HG03521 (cell line): Measurements from ENCODE around the gene SYNE3.

Experiments used
- ATAC-seq: cut with Tn5 transposase; IDR thresholded peaks from one replicate; pipeline ENCODE4 v1.9.1; 2021; ENCODE audit warnings: mild to moderate bottlenecking, moderate library complexity; ENCODE audit not compliant: unreplicated experiment

The SYNE3 gene

GRCh38 chr14:95493503-95493902 lies 22.9 kb downstream of the SYNE3 start:
- ATAC-seq = no peak

DNA sequence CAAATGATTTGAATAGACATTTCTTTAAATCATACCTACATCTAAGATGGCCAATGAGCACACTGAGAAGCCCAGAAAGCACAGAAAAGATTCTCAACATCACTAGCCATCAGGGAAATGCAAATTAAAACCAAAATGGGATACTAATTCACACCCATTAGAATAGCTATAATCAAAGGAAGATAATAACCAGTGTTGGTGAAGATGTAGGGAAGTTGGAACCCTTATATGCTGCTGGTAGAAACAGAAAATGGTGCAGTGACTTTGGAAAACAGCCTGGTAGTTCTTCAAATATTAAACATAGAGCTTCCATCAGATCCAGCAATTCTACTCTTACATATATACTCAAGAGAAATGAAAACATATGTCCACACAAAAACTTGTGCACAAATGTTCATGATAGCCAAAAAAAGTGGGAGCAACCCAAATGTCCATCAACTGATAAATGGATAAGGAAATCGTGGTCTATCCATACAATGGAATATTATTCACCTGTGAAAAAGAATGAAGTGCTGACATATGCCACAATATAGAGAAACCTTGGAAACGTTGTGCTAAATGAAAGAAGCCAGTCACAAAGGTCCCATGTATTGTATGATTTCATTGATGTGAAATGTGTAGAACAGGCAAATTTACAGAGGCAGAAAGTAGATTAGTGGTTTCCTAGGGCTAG lies 24.4 kb downstream of the SYNE3 start:
- no peak for ATAC-seq

DNA sequence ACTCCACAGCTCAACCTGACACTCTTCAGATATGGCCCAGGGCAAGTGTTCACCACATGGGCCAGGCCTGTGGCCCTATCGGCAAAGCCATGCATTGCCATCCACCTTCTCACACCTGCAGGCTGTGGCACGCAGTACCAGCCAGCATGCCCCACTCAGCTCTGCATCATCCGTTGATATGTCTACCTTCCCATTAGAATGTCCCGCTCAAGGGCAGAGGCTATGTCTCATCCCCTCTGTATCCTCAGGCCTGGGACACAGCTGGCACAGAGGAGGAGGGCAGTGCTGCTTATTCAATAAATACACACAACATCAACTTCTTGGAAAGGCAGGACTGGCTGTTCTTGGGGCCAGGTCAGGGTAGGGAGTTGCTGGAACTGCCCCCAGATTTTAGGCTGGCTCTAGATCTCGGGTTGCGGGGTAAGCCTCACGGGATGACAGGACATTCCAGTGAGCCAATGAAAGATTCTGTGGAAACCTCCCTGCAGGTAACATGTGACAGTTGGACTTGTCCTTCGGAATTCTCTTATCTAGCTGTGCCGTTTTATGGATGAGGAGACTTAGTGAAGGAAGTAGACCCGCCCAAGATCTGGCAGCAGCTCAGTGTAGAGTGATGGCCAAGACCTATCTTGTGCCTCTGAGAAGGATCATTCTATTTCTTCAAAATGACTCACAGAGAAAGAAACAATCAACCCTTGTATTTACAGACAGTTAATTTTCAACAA lies 25.6 kb downstream of the SYNE3 start:
- ATAC-seq = no peak

- ATAC-seq = no peak
Observed at GRCh38 chr14:95490138-95490509, 26.3 kb downstream of the SYNE3 start.

DNA sequence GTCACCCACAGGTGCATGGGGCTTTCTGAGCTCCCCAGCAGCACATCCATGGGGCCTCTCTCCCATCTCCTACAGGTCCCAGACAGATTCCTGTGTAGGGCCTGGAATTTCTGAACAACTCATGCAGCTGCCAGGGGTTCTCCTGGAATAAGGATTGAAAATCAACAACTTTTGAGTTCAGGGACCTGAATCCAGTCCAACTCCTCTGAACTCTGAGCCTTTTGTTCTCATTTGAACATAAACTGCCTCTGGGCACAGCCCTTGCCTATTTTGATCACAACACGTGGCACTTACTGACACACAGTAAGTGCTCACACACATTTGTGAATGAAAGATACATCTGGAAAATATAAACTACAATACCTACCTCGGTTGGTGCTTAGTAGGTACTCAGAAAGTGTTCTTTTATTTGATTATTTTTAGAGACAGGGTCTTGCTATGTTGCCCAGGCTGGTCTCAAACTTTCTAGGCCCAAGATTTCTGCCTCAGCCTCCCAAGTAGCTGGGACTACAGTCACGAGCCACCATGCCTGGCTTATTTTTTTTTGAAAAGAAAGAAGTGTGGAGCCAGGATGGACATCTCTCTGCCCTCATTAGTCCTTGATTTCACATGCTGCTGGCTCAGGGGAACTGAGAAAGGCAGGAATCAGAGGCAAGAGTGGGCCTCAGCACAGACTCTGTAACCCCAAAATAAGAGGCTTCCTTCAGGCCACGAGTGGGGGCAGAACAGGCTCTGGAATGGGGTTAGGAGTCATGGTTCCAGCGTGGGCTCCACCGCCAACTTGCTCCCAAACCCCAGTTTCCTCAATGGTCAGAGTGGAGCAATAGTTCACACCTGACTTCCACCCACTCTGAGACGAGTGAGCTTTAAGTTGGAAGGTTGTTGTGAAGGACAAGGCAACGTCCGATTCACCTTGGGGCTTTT lies 27.0 kb downstream of the SYNE3 start:
- no peak for ATAC-seq

- ATAC-seq = no peak
Observed at GRCh38 chr14:95488376-95489213, 27.9 kb downstream of the SYNE3 start.

DNA sequence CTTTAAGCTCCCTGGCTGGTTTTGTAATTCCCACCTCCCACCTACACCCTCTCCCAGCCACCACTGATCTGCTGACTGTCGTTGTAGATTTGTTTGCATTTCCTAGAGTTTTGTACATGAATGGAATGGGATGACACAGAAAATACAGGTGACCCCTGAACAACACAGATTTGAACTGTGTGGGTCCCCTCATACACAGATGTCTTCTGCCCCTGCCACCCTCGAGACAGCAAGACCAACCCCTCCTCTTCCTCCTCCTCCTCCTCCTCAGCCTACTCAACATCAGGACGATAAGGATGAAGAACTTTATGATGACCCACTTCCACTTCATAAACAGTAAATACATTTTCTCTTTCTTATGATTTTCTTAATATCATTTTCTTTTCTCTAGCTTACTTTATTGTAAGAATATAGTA lies 28.8 kb downstream of the SYNE3 start:
- ATAC-seq = no peak

DNA sequence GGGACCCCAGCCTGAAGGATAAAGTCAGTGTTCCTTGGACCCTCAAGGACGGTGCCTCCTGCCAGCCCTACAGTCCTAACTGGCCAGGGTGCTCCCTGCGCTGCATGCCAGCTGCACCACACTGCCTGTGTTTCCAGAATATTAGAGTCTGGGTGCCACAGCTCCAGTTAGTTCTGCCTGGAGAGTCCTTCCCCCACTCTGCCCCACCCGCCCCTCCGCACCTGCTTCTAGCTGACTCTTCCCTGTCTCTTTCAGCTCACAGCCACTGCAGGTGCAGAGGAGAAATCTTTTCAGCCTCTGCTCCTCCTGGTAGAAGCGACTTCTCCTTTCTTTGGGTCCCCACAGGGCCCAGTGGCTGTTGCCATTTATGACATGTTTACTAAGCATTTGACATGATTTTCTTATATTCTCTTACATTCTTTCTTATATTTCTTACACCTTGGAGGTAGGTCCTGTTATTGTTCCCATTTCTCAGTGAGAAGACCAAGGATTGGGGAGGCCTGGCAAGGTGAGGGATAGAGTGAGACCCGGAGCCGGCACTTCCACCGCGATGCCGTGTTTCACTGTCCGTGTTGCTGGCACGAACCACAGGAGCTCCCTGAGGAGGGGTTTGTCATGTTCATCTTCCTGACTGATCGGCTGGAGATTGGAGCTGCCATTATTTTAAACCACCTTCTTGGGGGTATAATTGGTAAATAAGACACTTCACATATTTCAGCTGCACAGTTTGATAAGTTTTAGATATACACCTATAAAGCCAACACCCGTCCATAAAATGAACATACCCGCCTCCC lies 29.4 kb downstream of the SYNE3 start:
- ATAC-seq = no peak

- ATAC-seq = no peak
Observed at GRCh38 chr14:95485222-95485819, 31.1 kb downstream of the SYNE3 start.

DNA sequence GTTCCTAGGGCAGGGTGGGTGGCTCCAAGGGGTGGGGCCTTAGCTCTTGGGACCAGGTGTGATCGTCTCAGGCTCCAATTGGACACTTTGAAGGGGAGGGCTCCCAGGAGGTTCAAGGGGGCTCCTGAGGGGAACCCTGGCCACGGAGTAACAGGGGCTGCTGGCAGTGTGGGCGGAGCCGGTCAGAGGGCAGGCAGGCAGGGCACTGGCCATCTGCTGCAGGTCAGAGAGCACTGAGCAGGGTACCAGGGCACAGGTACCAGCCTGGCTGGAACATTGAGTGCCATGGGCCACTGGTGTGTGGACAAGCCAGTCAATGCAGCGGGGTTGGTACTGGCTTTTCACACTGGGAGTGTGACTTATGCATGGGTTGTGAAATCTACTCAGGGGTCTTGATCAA lies 32.2 kb downstream of the SYNE3 start:
- no peak for ATAC-seq

DNA sequence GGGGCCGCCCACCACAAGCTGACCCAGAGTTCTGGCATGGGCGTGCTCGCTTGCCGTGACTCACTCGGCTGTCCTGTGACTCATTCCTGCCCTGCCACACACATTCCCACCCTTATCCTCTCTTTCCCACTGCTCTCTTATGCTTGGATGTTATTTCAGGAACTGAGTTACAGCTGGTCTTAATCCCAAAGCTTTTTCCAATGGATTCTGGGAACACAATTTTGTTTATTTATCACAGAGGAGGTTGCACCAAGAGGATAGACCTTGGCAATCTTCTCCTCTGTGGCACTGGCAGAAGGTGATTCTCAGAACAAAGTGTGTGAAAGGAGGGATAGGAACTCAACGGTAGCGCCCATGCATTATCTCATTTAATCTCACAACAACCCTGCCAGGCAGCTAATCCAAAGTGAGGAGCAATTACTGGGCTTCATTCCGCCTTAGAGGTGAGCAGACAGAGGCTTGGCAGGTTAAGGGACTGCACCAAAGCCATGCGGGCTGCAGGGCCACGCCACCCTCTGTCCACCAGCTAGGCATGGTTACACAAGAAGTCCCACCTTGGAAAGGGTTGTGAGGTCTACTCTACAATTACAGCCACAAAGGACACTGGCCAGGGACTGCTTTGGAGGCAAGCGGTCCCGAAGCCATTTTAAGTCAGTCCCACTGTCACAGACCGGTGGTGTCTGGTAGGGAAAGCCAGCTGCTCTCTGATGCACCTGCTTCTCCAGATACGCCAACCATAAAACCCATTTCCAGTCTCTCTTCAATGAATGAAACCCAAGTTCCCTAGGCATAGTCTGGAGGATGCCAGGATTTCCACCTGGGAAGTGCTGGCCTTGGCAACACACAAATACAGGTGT lies 32.9 kb downstream of the SYNE3 start:
- no peak for ATAC-seq

GRCh38 chr14:95482627-95483308 lies 33.7 kb downstream of the SYNE3 start:
- ATAC-seq = no peak

DNA sequence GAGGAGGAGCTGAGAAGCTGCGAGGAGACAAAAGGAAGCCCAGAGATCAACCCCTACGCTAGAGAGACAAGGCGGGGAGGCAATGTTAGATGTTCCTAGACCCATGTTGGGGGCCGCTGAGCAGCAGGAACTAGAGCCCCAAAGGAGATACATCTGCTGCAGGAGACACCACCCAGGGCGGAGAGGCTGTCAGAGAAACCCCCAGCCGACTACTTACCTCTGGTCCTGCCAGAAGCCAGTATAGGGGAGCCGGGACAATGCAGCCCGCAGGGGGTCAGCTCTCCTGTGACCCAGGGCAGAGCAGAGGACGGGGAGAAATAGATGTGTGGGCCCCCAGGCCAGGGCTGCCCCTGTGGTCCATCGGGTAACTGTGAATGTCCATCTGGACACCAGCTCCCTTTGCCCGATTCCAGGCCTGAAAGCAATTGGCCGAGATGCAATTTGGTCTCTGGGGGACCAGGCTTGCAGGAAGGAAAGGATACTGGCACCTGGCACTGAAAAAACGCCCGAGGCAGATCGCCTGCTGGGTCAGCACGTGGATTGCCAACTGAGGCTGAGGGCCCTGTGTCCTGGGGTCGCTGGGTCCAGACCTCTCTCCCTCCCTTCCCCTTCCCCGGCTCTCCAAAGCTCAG lies 34.9 kb downstream of the SYNE3 start:
- ATAC-seq = no peak

- no peak for ATAC-seq
Observed at GRCh38 chr14:95480887-95481226, 35.6 kb downstream of the SYNE3 start.

DNA sequence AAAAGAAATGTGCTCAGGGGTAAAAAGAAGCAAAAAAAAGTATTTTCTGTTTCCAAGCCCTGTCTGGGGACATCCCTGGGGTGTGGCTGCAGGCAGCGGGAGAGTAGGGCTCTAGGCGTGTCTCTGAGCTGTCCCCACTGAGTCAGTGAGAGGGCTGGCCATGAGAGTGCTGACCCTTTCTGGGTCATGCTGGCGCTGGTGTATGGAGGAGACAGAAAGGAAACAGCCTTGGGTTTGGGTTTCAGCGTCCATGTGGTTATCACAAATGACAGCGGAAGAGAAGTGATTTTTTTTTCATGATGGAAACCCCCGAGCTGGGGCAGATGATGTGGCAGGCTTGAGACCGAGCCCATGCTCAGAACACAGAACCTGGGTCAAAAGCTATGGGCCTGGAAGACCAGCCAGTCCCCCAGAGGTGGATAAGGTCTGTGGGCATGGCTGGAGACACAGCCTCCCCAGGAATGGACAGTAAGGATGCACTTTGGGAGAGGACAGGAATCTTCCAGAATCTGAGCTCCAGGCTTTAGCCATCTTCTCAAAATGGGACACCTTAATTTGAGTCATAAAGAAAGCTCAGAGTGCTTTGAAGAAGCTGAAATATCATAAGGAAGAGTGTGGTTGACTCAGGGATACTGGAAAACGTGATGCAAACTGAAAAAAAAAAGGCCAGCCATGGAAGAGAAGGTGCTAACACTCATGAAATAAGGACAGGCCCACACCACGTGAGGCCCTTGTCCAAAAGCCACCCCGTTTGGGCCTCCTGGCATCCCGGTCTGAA lies 36.2 kb downstream of the SYNE3 start:
- no peak for ATAC-seq

DNA sequence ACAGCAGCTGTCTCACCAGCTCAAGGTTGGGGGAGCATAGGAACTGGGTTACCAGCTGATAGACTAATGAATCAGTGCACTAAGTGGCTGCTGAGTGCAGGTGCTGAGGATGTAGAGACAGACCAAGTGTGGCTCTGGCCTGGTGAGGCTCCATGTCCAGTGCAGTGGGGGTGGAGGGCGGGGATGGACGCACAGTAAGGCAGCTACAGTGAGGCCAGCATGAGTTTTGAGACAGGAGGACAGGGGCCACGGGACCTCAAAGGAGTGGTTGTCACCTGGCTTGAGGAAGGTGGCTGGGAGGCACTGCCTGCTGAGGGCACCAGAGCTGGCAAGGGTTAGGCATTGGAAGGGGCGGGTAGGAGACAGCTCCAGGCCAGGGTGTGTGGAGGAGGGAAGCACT lies 37.0 kb downstream of the SYNE3 start:
- ATAC-seq = no peak

DNA sequence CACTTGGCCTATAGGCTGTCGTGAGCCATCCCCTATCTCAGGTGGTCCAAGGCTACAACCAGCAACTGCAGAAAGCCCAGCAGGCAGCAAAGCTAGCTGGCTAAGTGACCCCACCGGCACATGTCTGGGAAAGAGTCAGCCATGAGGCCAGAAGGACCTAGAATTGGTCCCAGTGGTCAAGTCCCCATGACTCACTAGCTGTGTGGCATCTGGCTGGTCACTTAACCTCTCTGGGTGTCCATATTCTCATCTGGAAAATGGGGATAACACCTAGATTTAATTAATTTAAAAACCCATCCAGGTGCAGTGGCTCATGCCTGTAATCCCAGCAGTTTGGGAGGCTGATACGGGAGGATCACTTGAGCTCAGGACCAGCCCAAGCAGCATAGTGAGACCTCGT lies 37.6 kb downstream of the SYNE3 start:
- no peak for ATAC-seq
